Esophagus muscularis mucosa (tissue), 3 donors: ENCODE results near the gene DCTD.

Experiments used
- CTCF ChIP-seq, 3 experiments: fragments of 200-600 bp in 2 of 3; fragments of 450-650 bp in 1 of 3; sonication (generic) in 2 of 3; IDR thresholded peaks; one replicate each; pipeline ENCODE4 v1.5.1; 2017 to 2019; ENCODE audit warnings: antibody characterized with exemption in 3 of 3, mild to moderate bottlenecking in 2 of 3, moderate library complexity in 1 of 3
- POLR2A ChIP-seq: fragments of 450-650 bp; IDR thresholded peaks from one replicate; pipeline ENCODE4 v1.6.1; 2017; ENCODE audit warnings: antibody characterized with exemption, moderate library complexity, mild to moderate bottlenecking, low read depth

DNA sequence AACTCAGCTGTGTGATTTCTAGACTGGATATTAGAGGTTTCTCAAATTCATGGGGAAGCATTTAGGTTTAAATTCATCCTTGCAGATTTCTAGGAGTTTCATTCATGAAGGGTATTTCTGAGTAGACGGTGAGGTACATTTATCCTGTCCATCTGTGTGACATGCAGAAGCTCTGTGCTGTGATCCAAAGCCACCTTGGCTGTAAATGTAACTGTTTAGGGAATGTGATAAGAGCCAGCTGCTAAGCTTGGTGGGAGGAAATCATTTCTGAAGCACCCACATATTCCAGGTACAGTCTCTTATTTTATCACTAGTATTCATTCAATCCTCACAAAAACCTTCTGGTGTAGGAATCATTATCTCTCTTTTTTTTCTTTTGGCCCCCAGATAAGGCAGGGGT is 8.7 kb upstream of the DCTD start:
- TF ChIP-seq CTCF (IDR thresholded peaks at IDR 0.05) (no peak), POLR2A (no peak)
